ENCODE results near the gene GBF1. TPM values are rescaled to one million over a fixed set of nuclear protein-coding genes. Genes with fewer than 3 reads are reported as not detected.

The GBF1 gene
- total RNA-seq, 1 experiment from 2014 or later = 23.7 TPM

DNA sequence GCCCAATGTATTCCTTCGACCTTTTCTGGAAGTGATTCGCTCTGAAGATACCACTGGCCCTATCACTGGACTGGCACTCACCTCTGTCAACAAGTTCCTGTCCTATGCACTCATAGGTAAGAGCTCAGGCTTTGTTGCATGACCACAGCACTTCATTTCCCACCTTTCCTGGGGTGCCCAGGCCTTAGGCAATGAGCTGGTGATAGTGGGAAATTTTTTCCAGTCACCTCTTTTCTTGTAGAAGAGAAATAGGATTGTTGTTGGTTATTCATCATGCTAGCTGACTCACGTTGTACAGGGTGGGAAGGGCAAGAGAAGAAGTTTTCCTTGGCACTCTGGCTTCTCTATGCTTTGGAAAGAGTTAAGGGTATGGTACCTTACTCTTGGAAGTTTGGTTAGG lies 98.7 kb downstream of the GBF1 start:
- Histone ChIP-seq H2BK12ac (ENCODE audit: insufficient read length, low read depth, low read length) (no peak overlapping the region), H2AK5ac (ENCODE audit: insufficient read length, low read length) (no peak overlapping the region), H3K9ac (ENCODE audit: extremely low read depth, insufficient read length, low read length) (no peak overlapping the region), H3K4me1 (ENCODE audit: insufficient read depth, low read length) (peaks cover 3% of the 10 kb centered on the region; the same call in 1 of the 2 replicates), H4K5ac (ENCODE audit: insufficient read length, low read depth, low read length) (no peak overlapping the region), H3K23me2 (ENCODE audit: insufficient read length, low read depth, low read length, poor library complexity, severe bottlenecking) (no peaks in the 10 kb centered on the region), H2BK120ac (ENCODE audit: low read depth, low read length, poor library complexity, severe bottlenecking) (no peak overlapping the region), H4K8ac (replicated peaks; ENCODE audit: insufficient read length, low read depth, low read length) (no peak overlapping the region), H3K9me3 (ENCODE audit: control insufficient read depth, low read depth, low read length) (no peaks in the 10 kb centered on the region), H2BK20ac (ENCODE audit: low read depth, low read length, poor library complexity, severe bottlenecking) (no peak overlapping the region), H3K79me2 (ENCODE audit: insufficient read depth, low read length) (no peaks in the 10 kb centered on the region), H3K14ac (ENCODE audit: insufficient read depth, low read length) (no peak overlapping the region), H3K4ac (ENCODE audit: low read depth, low read length) (no peak overlapping the region), H2BK5ac (ENCODE audit: insufficient read length, low read length) (no peak overlapping the region), H3K27me3 (ENCODE audit: insufficient read depth, low read length) (peaks cover 28% of the 10 kb centered on the region; the same call in 1 of the 2 replicates), H3K27ac (ENCODE audit: insufficient read length, low read depth, low read length) (no peak overlapping the region), H4K20me1 (ENCODE audit: control insufficient read depth, insufficient read depth, insufficient read length) (no peaks in the 10 kb centered on the region), H4K91ac (ENCODE audit: insufficient read length, low read depth, low read length) (no peak overlapping the region), H3T11ph (ENCODE audit: low read length) (no peak overlapping the region), H2AFZ (ENCODE audit: low read length) (no peak overlapping the region), H3K56ac (ENCODE audit: insufficient read length, low read depth, low read length) (no peak overlapping the region), H3K4me2 (ENCODE audit: insufficient read depth, insufficient read length, low read length) (no peak overlapping the region), H2BK15ac (ENCODE audit: low read depth, low read length) (no peak overlapping the region), H3K23ac (ENCODE audit: insufficient read length, low read depth, low read length) (no peak overlapping the region), H3K79me1 (ENCODE audit: insufficient read depth, low read depth, low read length, poor library complexity, severe bottlenecking) (no peaks in the 10 kb centered on the region), H3K18ac (ENCODE audit: insufficient read length, low read depth, low read length) (no peak overlapping the region)
- Mint-ChIP-seq H3K36me3 (ENCODE audit: insufficient read depth in 1 of 3, low read depth in 3 of 3) (peaks cover 8 to 16% (median 15%) of the 10 kb centered on the region in 3 experiments; a peak in 6 of 7 replicates), H3K4me3 (no peak overlapping the region), H3K9me3 (no peaks in the 10 kb centered on the region; a peak in 1 of 5 replicates), H3K4me1 (peaks cover 11% of the 10 kb centered on the region in 2 experiments), H3K27ac (no peak overlapping the region), H3K27me3 (ENCODE audit: low read depth) (peaks cover 91% of the 10 kb centered on the region)
- WGBS (ENCODE audit: extremely low coverage, insufficient read length, low lambda C conversion rate) = no CpG with 5 or more reads among the region's 3 CpGs
- DNase-seq = no peak
- no peak for TF ChIP-seq CTCF (conservative IDR thresholded peaks at IDR 0.05)
